DOHH2 (cell line): Measurements from ENCODE around the gene GAS6.
"Not testable (repeated sequence)": the region's sequence is repeated elsewhere in the genome, so short reads cannot be mapped to it uniquely, and the experiment has no call there.

ENCODE experiments used
- H3F3A ChIP-seq: fragments of 200-600 bp; sonication (generic), shearing (Covaris generic); 2 replicates; pipeline ENCODE4 v1.6.0; 2016; ENCODE audit warnings: antibody characterized with exemption, mild to moderate bottlenecking; ENCODE audit not compliant: control insufficient read depth, insufficient read depth
- H3K27ac ChIP-seq: fragments of 200-600 bp; sonication (generic); 2 replicates; pipeline ENCODE4 v1.5.1; 2014; ENCODE audit warnings: low read depth, mild to moderate bottlenecking, low read length, moderate library complexity
- H3K27me3 ChIP-seq: fragments of 200-600 bp; sonication (generic); 2 replicates; pipeline ENCODE4 v1.6.1; 2014; ENCODE audit warnings: mild to moderate bottlenecking, low read length, mixed read lengths; ENCODE audit not compliant: control insufficient read depth
- H3K36me3 ChIP-seq: fragments of 200-600 bp; sonication (generic); 2 replicates; pipeline ENCODE4 v1.6.1; 2014; ENCODE audit warnings: mild to moderate bottlenecking, low read length, moderate library complexity, mixed read lengths; ENCODE audit not compliant: control insufficient read depth
- H3K4me1 ChIP-seq: fragments of 200-600 bp; sonication (generic); 2 replicates; pipeline ENCODE4 v1.6.1; 2014; ENCODE audit warnings: mild to moderate bottlenecking, low read length, mixed read lengths; ENCODE audit not compliant: control insufficient read depth
- H3K4me2 ChIP-seq: fragments of 200-600 bp; sonication (generic); 2 replicates; pipeline ENCODE4 v1.6.0; 2014; ENCODE audit warnings: mild to moderate bottlenecking, low read length, moderate library complexity
- H3K4me3 ChIP-seq: fragments of 200-600 bp; sonication (generic); 2 replicates; pipeline ENCODE4 v1.5.1; 2014; ENCODE audit warnings: mild to moderate bottlenecking, low read length, mixed read lengths
- H3K79me2 ChIP-seq: fragments of 200-600 bp; sonication (generic); 2 replicates; pipeline ENCODE4 v1.6.1; 2014; ENCODE audit warnings: mild to moderate bottlenecking, low read length, mixed read lengths; ENCODE audit not compliant: control insufficient read depth
- H3K9me2 ChIP-seq: fragments of 200-600 bp; sonication (generic); replicated peaks from 2 replicates; pipeline ENCODE4 v1.6.1; 2014; ENCODE audit warnings: mild to moderate bottlenecking, low read length, mixed read lengths; ENCODE audit not compliant: control insufficient read depth
- H3K9me3 ChIP-seq: fragments of 200-600 bp; sonication (generic); 2 replicates; pipeline ENCODE4 v1.6.1; 2014; ENCODE audit warnings: antibody characterized with exemption, low read length, mixed read lengths; ENCODE audit not compliant: control insufficient read depth, insufficient read depth
- H4K20me1 ChIP-seq: fragments of 200-600 bp; sonication (generic); 2 replicates; pipeline ENCODE4 v1.6.0; 2014; ENCODE audit warnings: low read depth, mild to moderate bottlenecking, antibody characterized with exemption, low read length, moderate library complexity; ENCODE audit not compliant: control insufficient read depth, insufficient read depth
- EZH2phosphoT487 ChIP-seq: fragments of 200-600 bp; sonication (generic); IDR thresholded peaks from 2 replicates; pipeline ENCODE4 v1.6.1; 2017; ENCODE audit warnings: borderline replicate concordance, mild to moderate bottlenecking, antibody characterized with exemption, low read length, moderate library complexity, mixed read lengths
- TF ChIP-seq, protein P1 (sequence below): fragments of 200-600 bp; sonication (generic); IDR thresholded peaks from one replicate; pipeline ENCODE4 v1.5.1; 2014; ENCODE audit warnings: antibody characterized with exemption, mild to moderate bottlenecking, low read depth, low read length; ENCODE audit not compliant: poor library complexity, severe bottlenecking

The GAS6 gene

DNA sequence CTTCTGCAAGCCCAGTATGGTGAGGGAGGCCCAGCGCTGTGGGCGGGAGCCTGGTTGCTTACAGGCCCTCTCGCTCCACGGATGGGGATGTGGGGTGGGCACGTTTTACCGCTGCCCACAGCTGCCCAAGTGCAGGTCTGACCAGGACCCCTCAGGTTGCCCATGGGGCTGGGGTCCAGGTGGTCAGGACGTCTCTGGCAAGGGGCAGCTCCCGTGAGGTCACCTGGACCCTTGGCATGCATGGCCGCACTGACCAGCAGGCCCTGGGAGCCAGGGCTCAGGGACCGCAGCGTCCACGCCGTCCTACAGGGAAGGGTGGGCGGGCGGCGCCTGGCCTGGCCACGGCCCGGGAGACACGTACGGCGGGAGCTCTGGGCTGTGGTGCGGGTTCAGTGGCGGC lies 32.8 kb downstream of the GAS6 start:
- Histone ChIP-seq H3K4me2 (no peak overlapping the region), H3K4me3 (no peak overlapping the region), H3K27ac (no peak overlapping the region), H3K4me1 (no peaks in the 10 kb centered on the region), H3K36me3 (0 out of 2 replicates have a peak, but pooled peaks cover 3% of the 10 kb centered on the region), H3K9me2 (no peaks in the 10 kb centered on the region), H3K9me3 (no peaks in the 10 kb centered on the region), H4K20me1 (no peaks in the 10 kb centered on the region), H3K79me2 (no peaks in the 10 kb centered on the region), H3K27me3 (no peaks in the 10 kb centered on the region), H3F3A (no peaks in the 10 kb centered on the region)
- TF ChIP-seq, protein P1, sequence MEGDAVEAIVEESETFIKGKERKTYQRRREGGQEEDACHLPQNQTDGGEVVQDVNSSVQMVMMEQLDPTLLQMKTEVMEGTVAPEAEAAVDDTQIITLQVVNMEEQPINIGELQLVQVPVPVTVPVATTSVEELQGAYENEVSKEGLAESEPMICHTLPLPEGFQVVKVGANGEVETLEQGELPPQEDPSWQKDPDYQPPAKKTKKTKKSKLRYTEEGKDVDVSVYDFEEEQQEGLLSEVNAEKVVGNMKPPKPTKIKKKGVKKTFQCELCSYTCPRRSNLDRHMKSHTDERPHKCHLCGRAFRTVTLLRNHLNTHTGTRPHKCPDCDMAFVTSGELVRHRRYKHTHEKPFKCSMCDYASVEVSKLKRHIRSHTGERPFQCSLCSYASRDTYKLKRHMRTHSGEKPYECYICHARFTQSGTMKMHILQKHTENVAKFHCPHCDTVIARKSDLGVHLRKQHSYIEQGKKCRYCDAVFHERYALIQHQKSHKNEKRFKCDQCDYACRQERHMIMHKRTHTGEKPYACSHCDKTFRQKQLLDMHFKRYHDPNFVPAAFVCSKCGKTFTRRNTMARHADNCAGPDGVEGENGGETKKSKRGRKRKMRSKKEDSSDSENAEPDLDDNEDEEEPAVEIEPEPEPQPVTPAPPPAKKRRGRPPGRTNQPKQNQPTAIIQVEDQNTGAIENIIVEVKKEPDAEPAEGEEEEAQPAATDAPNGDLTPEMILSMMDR = no peak
- no peak for TF ChIP-seq EZH2phosphoT487

DNA sequence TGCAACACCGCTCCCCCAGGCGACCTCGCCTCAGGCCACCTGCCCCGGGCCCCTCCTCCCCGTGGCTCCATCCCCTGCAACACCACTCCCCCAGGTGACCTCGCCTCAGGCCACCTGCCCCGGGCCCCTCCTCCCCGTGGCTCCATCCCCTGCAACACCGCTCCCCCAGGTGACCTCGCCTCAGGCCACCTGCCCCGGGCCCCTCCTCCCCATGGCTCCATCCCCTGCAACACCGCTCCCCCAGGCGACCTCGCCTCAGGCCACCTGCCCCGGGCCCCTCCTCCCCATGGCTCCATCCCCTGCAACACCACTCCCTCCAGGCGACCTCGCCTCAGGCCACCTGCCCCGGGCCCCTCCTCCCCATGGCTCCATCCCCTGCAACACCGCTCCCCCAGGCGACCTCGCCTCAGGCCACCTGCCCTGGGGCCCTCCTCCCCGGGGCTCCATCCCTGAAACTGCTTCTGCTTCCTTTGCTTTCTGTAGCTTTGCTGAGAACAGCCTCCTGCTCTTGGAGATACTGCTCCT lies 33.4 kb downstream of the GAS6 start:
- not testable (repeated sequence) for H3K36me3 ChIP-seq, H3K27me3 ChIP-seq, H3F3A ChIP-seq, H3K4me1 ChIP-seq, H3K9me3 ChIP-seq, H4K20me1 ChIP-seq, H3K79me2 ChIP-seq, H3K4me2 ChIP-seq, H3K9me2 ChIP-seq, H3K27ac ChIP-seq, H3K4me3 ChIP-seq

DNA sequence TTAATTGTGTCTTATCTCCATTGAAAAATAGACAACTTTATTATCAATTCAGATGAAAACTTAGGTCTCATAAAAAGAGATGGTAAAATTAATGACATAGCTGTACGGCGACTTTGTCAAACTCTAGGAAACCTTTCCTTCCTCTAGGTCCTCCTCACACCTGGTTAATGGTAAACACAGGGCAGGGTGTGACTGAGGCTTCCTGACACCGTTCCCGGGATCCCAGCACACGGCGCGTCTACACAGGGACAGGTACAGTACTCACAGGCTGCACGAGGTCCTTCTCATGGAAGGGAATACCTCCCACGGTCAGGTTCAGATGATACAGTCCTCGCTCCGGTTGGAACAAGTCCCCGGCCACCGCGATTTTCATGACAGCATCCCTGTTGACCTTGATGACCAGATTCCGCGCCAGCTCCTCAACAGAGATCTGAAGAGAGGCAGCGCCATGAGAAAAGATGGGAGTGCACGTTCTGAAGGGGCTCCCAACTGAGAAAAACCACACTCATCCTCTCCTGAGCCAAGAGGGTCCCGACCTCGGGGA lies 35.5 kb downstream of the GAS6 start:
- no peaks in the 10 kb centered on the region for H3K27me3 ChIP-seq
- H3K9me2 ChIP-seq = no peaks in the 10 kb centered on the region
- no peak overlapping the region for H3K27ac ChIP-seq
- 0 out of 2 replicates have a peak, but pooled peaks cover 3% of the 10 kb centered on the region for H3K36me3 ChIP-seq
- TF ChIP-seq EZH2phosphoT487 = no peak
- TF ChIP-seq, protein P1 = no peak
- no peaks in the 10 kb centered on the region for H4K20me1 ChIP-seq
- no peaks in the 10 kb centered on the region for H3K4me1 ChIP-seq
- H3F3A ChIP-seq = no peaks in the 10 kb centered on the region
- no peak overlapping the region for H3K4me3 ChIP-seq
- no peaks in the 10 kb centered on the region for H3K9me3 ChIP-seq
- H3K4me2 ChIP-seq = no peak overlapping the region
- no peaks in the 10 kb centered on the region for H3K79me2 ChIP-seq

DNA sequence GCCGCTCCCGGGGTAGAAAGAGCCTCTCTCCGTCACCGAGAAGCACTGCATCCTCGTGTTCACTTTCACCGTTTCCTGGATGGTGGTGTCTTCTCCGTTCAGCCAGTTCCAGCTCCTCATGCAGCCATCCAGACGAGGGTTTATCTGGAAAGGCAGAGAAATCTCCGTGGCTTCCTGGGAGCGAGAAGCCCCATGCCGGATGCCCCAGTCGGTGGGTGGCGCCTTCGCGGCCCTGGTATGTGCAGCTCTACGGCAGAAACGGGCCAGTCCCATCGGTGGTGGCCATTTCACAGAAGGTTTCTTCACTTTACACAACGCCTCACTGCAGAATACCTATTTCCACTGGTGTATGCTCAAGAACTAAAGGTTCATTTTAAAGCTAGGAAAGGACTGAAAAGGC lies 36.9 kb downstream of the GAS6 start:
- Histone ChIP-seq H3K4me3 (no peak overlapping the region), H3K4me1 (no peaks in the 10 kb centered on the region), H3K9me2 (no peaks in the 10 kb centered on the region), H4K20me1 (no peaks in the 10 kb centered on the region), H3K27ac (no peak overlapping the region), H3K4me2 (no peak overlapping the region), H3K36me3 (0 out of 2 replicates have a peak, but pooled peaks cover 3% of the 10 kb centered on the region), H3F3A (no peaks in the 10 kb centered on the region), H3K79me2 (no peaks in the 10 kb centered on the region), H3K27me3 (no peaks in the 10 kb centered on the region), H3K9me3 (no peaks in the 10 kb centered on the region)
- no peak for TF ChIP-seq EZH2phosphoT487
- TF ChIP-seq, protein P1 = no peak

DNA sequence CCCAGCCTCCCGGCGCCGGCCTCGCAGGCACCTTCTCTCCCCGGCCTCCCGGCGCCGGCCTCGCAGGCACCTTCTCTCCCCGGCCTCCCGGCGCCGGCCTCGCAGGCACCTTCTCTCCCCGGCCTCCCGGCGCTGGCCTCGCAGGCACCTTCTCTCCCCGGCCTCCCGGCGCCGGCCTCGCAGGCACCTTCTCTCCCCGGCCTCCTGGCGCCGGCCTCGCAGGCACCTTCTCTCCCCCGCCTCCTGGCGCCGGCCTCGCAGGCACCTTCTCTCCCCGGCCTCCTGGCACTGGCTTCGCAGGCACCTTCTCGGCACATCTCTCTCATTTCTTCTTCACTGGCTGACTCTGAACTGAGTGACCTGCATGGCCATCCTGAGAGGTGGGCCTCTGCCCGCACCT lies 37.4 kb downstream of the GAS6 start:
- H4K20me1 ChIP-seq, H3K9me2 ChIP-seq, H3K27me3 ChIP-seq, H3K4me1 ChIP-seq, H3K79me2 ChIP-seq, H3F3A ChIP-seq, H3K4me3 ChIP-seq, H3K9me3 ChIP-seq, H3K36me3 ChIP-seq, H3K4me2 ChIP-seq, H3K27ac ChIP-seq: not testable (repeated sequence)
